ENCODE results near the gene ARHGAP22. TPM values are rescaled to one million over a fixed set of nuclear protein-coding genes. Genes with fewer than 3 reads are reported as not detected.

ARHGAP22 gene
- total RNA-seq, 1 experiment from 2014 or later, result 9.9 TPM

- Histone ChIP-seq H3K36me3 (ENCODE audit: control insufficient read depth in 1 of 2, insufficient read depth in 2 of 2, low read length in 2 of 2) (no peaks in the 10 kb centered on the region), H3K4me1 (ENCODE audit: control insufficient read depth in 1 of 2, insufficient read depth in 2 of 2, low read length in 2 of 2) (no peaks in the 10 kb centered on the region), H4K20me1 (ENCODE audit: insufficient read depth) (no peaks in the 10 kb centered on the region), H3K9ac (ENCODE audit: low read length) (no peak overlapping the region), H3K27me3 (ENCODE audit: insufficient read depth, low read length) (no peaks in the 10 kb centered on the region), H3K27ac (ENCODE audit: low read depth, low read length) (no peak overlapping the region), H2AFZ (ENCODE audit: low read depth, low read length, poor library complexity, severe bottlenecking) (no peak overlapping the region), H3K4me3 (replicated peaks in 1 of 2; ENCODE audit: low read depth in 1 of 2, low read length in 2 of 2) (no peak overlapping the region), H3K9me3 (ENCODE audit: control insufficient read depth in 1 of 2, insufficient read depth in 1 of 2, low read depth in 1 of 2, low read length in 2 of 2) (no peaks in the 10 kb centered on the region), H3K79me2 (ENCODE audit: insufficient read depth, low read length) (no peaks in the 10 kb centered on the region), H3K4me2 (ENCODE audit: low read length) (no peak overlapping the region), H3K9me2 (ENCODE audit: insufficient read depth) (no peaks in the 10 kb centered on the region)
- POLR2A ChIA-PET, result no interaction called here
- RAD21 ChIA-PET (ENCODE audit: low non-redundant PET in 1 of 2, low total read pairs in 2 of 2, uncharacterized antibody in 2 of 2, unreplicated experiment in 2 of 2), result no interaction called here
- CTCF ChIA-PET, result interaction anchor here (1.4 kb wide), 1 partner anchor 101 kb away, joined by 8 read pairs; no protein-coding TSS in a partner anchor
- TF ChIP-seq SRF (IDR thresholded peaks at IDR 0.05; ENCODE audit: low read depth), result no peak
- intact Hi-C loops (cut with micrococcal nuclease), result loop anchor here (10.0 kb wide), 1 partner anchor 959 kb away; no protein-coding TSS in a partner anchor
- ATAC-seq, result no peak
- DNase-seq (ENCODE audit: low read depth, low spot score), result no peak
- BruUV-seq (replicated peaks), result no TSS peak
Measured at GRCh38 chr10:48555310-48556042, 49.4 kb downstream of the ARHGAP22 start.

- Histone ChIP-seq H2AFZ (ENCODE audit: low read depth, low read length, poor library complexity, severe bottlenecking) (no peak overlapping the region), H3K36me3 (ENCODE audit: control insufficient read depth in 1 of 2, insufficient read depth in 2 of 2, low read length in 2 of 2) (no peaks in the 10 kb centered on the region), H3K4me1 (ENCODE audit: control insufficient read depth in 1 of 2, insufficient read depth in 2 of 2, low read length in 2 of 2) (no peaks in the 10 kb centered on the region), H3K27me3 (ENCODE audit: insufficient read depth, low read length) (no peaks in the 10 kb centered on the region), H3K4me3 (replicated peaks in 1 of 2; ENCODE audit: low read depth in 1 of 2, low read length in 2 of 2) (no peak overlapping the region), H4K20me1 (ENCODE audit: insufficient read depth) (no peaks in the 10 kb centered on the region), H3K79me2 (ENCODE audit: insufficient read depth, low read length) (no peaks in the 10 kb centered on the region), H3K9me2 (ENCODE audit: insufficient read depth) (no peaks in the 10 kb centered on the region), H3K9me3 (ENCODE audit: control insufficient read depth in 1 of 2, insufficient read depth in 1 of 2, low read depth in 1 of 2, low read length in 2 of 2) (no peaks in the 10 kb centered on the region), H3K9ac (ENCODE audit: low read length) (no peak overlapping the region), H3K27ac (ENCODE audit: low read depth, low read length) (no peak overlapping the region), H3K4me2 (ENCODE audit: low read length) (no peak overlapping the region)
- ChIA-PET RAD21 (ENCODE audit: low non-redundant PET in 1 of 2, low total read pairs in 2 of 2, uncharacterized antibody in 2 of 2, unreplicated experiment in 2 of 2) (no interaction called here), CTCF (interaction anchor here (1.4 kb wide), 1 partner anchor 102 kb away, joined by 8 read pairs; no protein-coding TSS in a partner anchor), POLR2A (no interaction called here)
- intact Hi-C loops (cut with micrococcal nuclease), result loop anchor here (10.0 kb wide), 1 partner anchor 960 kb away; no protein-coding TSS in a partner anchor
- DNase-seq (ENCODE audit: low read depth, low spot score), result no peak
- no TSS peak for BruUV-seq (replicated peaks)
- ATAC-seq, result no peak
- no peak for TF ChIP-seq MAX (IDR thresholded peaks at IDR 0.05)
- TF ChIP-seq SP1 (IDR thresholded peaks at IDR 0.05; ENCODE audit: low read depth), result no peak
- no peak for TF ChIP-seq POLR2AphosphoS5 (IDR thresholded peaks at IDR 0.05; ENCODE audit: low read depth, low read length)
- no peak for TF ChIP-seq ZNF274 (IDR thresholded peaks at IDR 0.05; ENCODE audit: low read depth, low read length)
- TF ChIP-seq RAD21 (IDR thresholded peaks at IDR 0.05; ENCODE audit: low read depth), result no peak
- no peak for TF ChIP-seq FOSL1 (IDR thresholded peaks at IDR 0.05; ENCODE audit: low read depth)
- TF ChIP-seq ZFX (IDR thresholded peaks at IDR 0.05), result no peak
- TF ChIP-seq SIN3A (IDR thresholded peaks at IDR 0.05; ENCODE audit: low read depth), result no peak
- TF ChIP-seq ATF3 (IDR thresholded peaks at IDR 0.05), result no peak
- TF ChIP-seq CBX3 (IDR thresholded peaks at IDR 0.05; ENCODE audit: low read depth), result no peak
Measured at GRCh38 chr10:48554656-48555055, 50.2 kb downstream of the ARHGAP22 start.

Measured in HCT116 (cell line).